Subcutaneous abdominal adipose tissue (tissue), 5 donors: ENCODE data around the gene RNF25.

Experiments used
- H3K27ac ChIP-seq: one replicate; pipeline ENCODE4 v1.7.0; 2013; ENCODE audit warnings: low read depth, mild to moderate bottlenecking, inconsistent platforms, low read length, moderate library complexity
- H3K27me3 ChIP-seq, 5 donors: one replicate each; pipeline ENCODE4 v1.7.0; 2013; ENCODE audit warnings: low read length in 5 of 5, inconsistent platforms in 1 of 5; ENCODE audit not compliant: control insufficient read depth in 5 of 5, insufficient read depth in 4 of 5
- H3K36me3 ChIP-seq, 5 donors: one replicate each; pipeline ENCODE4 v1.7.0; 2013; ENCODE audit warnings: low read length in 5 of 5; ENCODE audit not compliant: control insufficient read depth in 5 of 5, insufficient read depth in 5 of 5
- H3K4me1 ChIP-seq, 5 donors: one replicate each; pipeline ENCODE4 v1.7.0; 2013; ENCODE audit warnings: low read length in 5 of 5, mild to moderate bottlenecking in 3 of 5, moderate library complexity in 1 of 5; ENCODE audit not compliant: control insufficient read depth in 5 of 5, insufficient read depth in 5 of 5
- H3K4me3 ChIP-seq, 5 donors: one replicate each; pipeline ENCODE4 v1.7.0; 2013; ENCODE audit warnings: low read length in 5 of 5, low read depth in 1 of 5
- H3K9ac ChIP-seq, 5 donors: one replicate each; pipeline ENCODE4 v1.7.0; 2013; ENCODE audit warnings: low read length in 5 of 5, mild to moderate bottlenecking in 4 of 5, moderate library complexity in 3 of 5
- H3K9me3 ChIP-seq, 5 donors: one replicate each; pipeline ENCODE4 v1.7.0; 2013; ENCODE audit warnings: low read length in 5 of 5; ENCODE audit not compliant: control insufficient read depth in 5 of 5
- donor health status: healthy.
- donor health status: healthy.
- donor health status: healthy.
- donor health status: healthy.
- donor health status: healthy.

RNF25 gene

DNA sequence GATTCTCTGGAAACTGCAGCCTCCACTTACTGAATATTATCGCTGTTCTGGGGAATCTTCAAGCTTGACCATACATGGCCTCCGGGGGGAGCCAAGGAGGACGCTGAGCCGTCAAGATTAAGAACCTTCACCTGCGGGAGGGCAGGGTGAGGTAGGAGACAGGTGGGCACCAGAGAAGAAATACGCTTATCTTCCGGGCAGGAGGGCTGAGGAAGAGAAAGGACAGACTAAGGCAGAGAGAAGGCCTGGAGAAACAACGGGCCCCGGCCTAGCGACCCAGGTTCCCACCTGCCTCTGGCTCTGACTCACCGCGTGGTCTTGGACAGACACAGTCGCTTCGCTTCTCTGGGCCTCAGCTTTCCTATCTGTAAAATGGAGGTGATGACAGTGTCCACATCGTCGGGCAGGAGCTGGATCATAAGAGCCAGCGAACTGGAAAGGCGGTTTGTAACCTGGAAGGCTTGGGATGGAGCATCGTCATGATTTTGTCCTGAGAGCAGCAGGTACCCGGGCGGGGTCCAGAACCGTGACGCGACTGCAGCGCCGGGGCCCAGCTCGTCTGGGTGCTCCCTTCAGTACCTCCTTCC lies 13.0 kb downstream of the RNF25 start:
- H3K4me1 ChIP-seq, result peaks cover 5 to 23% (median 19%) of the 10 kb centered on the region in 5 donors
- no peaks in the 10 kb centered on the region for H3K9me3 ChIP-seq
- peak overlapping the region; percentile 37 to 90 (median 74) for H3K9ac ChIP-seq
- peak overlapping the region; percentile 71 to 89 (median 84) for H3K4me3 ChIP-seq
- peak overlapping the region; percentile 67 for H3K27ac ChIP-seq
- no peaks in the 10 kb centered on the region for H3K27me3 ChIP-seq
- H3K36me3 ChIP-seq, result peaks cover 4 to 53% (median 44%) of the 10 kb centered on the region in 5 donors

DNA sequence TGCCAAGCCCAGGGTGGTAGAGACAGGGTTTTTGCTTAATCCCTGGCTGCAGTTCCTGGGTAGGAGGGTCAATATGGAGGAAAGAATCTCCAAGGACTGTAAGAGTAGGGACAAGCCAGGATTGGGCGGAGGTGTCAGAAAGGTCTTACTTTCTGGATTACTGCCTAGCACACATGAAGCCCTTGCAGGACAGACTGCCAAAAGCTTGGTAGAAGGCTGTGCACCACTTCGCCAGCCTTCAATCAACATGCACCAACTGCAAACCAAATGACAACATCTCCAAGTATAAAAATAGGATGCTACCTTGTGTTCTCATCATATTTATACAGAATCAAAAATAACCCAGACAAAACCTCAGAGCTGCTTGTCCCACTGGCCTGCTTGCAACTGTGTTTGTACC lies 16.1 kb downstream of the RNF25 start:
- Histone ChIP-seq H3K36me3 (peaks cover under 1 to 58% (median 37%) of the 10 kb centered on the region in 5 donors), H3K4me1 (peaks cover 5 to 23% (median 19%) of the 10 kb centered on the region in 5 donors), H3K9ac (peak overlapping the region in 1 of 5 donors; percentile 11), H3K4me3 (no peak overlapping the region), H3K9me3 (no peaks in the 10 kb centered on the region), H3K27me3 (no peaks in the 10 kb centered on the region), H3K27ac (no peak overlapping the region)

DNA sequence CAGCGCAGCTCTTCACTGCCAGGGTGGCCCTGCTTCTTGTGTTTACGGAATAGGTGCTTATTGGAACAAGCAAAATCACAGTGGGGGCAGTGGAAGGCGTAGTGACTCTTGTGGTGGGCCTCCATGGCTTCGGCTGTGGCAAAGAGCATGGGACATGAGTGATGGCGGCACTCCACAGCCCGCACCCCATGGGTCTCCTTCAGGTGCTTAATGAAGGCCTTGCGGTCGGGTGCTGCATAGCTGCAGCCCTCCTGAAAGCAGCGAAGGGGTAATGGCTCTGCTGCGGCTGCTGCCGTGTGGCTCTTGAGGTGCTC lies 23.1 kb downstream of the RNF25 start:
- H3K4me1 ChIP-seq, result peaks cover 0 to 12% (median 0%) of the 10 kb centered on the region in 5 donors
- H3K9ac ChIP-seq, result no peak overlapping the region
- H3K27me3 ChIP-seq, result no peaks in the 10 kb centered on the region
- no peak overlapping the region for H3K4me3 ChIP-seq
- no peaks in the 10 kb centered on the region for H3K9me3 ChIP-seq
- H3K36me3 ChIP-seq, result peaks cover 17 to 96% (median 76%) of the 10 kb centered on the region in 5 donors
- H3K27ac ChIP-seq, result no peak overlapping the region

DNA sequence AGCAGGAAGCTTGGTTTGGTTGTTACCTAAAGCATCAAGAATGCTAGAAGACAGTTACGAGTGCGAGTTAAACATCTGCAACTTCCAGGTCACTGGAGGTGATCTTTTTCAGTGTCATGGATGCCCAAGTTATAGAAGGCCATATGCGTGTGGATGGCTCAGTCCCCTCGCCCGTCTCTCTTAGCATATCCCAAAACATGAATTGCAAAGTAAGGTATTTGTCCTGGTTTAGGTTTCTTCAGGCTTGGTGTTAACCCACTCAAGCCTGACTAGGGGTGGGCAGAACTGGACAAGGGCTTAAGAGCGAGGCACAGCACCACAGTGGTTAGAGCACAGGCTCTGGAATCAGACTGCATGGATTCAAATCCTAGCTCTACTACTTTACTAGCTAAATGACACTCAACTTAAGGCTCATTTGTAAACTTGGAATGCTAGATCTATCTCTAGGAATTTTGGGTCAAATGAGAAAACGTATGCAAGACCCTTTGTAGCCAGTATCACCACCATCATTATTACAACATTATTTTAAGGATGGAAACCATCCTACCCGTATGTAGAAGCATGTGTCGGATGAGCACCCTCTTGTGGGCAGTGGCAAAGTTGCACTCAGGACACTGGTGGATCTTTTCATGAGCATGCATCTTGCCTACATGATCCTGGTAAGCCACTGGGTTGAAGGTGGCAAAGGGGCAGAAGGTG lies 23.6 kb downstream of the RNF25 start:
- Histone ChIP-seq H3K4me1 (peaks cover 0 to 12% (median 0%) of the 10 kb centered on the region in 5 donors), H3K27me3 (no peaks in the 10 kb centered on the region), H3K4me3 (no peak overlapping the region), H3K9ac (no peak overlapping the region), H3K36me3 (peaks cover 17 to 96% (median 78%) of the 10 kb centered on the region in 5 donors), H3K9me3 (no peaks in the 10 kb centered on the region), H3K27ac (no peak overlapping the region)

DNA sequence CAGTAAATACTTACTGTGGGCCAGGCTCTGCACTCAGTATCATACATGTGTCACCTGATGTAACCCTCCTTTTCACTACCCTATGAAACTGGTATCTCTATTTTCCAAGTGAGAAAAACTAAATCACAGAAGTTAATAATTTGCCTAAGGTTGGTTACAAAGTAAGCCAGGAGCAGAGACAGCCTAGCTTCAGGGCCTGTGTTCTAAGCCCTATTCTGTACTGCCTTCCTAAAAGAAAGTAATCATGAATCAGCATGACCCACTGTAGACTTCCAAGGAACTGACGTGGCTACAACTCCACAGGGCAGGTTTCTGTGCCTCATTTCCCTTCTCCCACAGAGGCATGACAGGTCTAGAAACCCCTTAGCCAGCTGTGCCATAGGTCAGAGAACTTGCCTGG lies 26.7 kb downstream of the RNF25 start:
- H3K36me3 ChIP-seq, result peaks cover 14 to 92% (median 83%) of the 10 kb centered on the region in 5 donors
- peak overlapping the region; percentile 37 for H3K27ac ChIP-seq
- H3K9me3 ChIP-seq, result no peaks in the 10 kb centered on the region

DNA sequence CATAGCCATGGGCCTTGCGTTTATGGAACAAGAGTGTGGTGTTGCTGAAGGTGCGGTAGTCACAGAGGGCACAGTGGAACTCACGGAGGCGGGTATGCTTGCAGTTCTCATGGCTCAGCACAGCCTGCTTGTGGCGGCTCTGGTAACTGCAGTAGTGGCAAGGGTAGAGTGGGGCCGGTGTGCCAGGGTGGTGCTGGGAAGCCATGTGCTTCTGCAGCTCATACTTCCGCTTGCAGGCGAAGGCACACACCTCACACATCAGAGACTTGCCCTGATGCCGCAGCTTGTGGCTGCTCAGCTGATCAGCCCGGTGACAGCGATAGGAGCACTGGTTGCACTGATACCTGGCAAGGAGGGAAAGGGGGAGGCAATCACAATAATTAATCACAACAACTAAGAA lies 27.1 kb downstream of the RNF25 start:
- H3K27ac ChIP-seq, result peak overlapping the region; percentile 37
- H3K4me3 ChIP-seq, result no peak overlapping the region
- no peaks in the 10 kb centered on the region for H3K9me3 ChIP-seq
- peaks cover 12 to 90% (median 81%) of the 10 kb centered on the region in 5 donors for H3K36me3 ChIP-seq
- H3K4me1 ChIP-seq, result peaks cover 0 to 12% (median 0%) of the 10 kb centered on the region in 5 donors
- H3K9ac ChIP-seq, result no peak overlapping the region
- no peaks in the 10 kb centered on the region for H3K27me3 ChIP-seq

More for the DNA sequence above, 26.7 kb downstream of the RNF25 start:
- peaks cover 0 to 12% (median 0%) of the 10 kb centered on the region in 5 donors for H3K4me1 ChIP-seq
- no peaks in the 10 kb centered on the region for H3K27me3 ChIP-seq
- peak overlapping the region in 1 of 5 donors; percentile 10 for H3K9ac ChIP-seq
- no peak overlapping the region for H3K4me3 ChIP-seq

DNA sequence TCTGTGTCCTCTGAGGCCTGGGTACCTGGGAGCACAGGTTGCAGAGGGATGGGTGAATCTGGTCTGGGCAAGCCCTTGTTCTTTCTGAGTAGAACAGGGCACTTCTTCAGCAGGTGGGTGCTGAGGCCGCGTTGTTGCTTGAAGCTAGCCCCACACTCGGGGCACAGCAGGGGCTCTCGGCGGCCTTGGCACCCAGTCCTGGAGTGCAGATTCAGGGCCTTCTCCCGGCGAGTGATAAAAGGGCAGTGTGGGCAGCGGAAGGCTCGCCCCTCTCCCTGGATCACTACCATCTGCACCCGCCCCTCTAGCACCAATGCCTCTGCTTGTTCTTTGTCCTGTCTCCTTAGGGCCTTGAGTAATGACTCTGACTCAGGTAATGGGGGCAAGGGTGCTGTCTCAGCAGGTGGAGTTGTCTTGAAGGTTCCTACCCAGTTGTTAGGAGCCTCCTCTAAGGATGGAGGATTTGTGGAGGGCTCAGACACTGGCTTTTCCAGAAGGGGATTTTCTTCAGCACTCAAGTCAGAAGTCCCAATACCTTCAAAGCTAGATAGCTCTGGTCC lies 28.0 kb downstream of the RNF25 start:
- H3K9ac ChIP-seq, result no peak overlapping the region
- H3K27ac ChIP-seq, result no peak overlapping the region
- H3K4me1 ChIP-seq, result peaks cover 0 to 12% (median 0%) of the 10 kb centered on the region in 5 donors
- no peaks in the 10 kb centered on the region for H3K9me3 ChIP-seq
- H3K36me3 ChIP-seq, result peaks cover 8 to 89% (median 79%) of the 10 kb centered on the region in 5 donors
- no peak overlapping the region for H3K4me3 ChIP-seq
- no peaks in the 10 kb centered on the region for H3K27me3 ChIP-seq

DNA sequence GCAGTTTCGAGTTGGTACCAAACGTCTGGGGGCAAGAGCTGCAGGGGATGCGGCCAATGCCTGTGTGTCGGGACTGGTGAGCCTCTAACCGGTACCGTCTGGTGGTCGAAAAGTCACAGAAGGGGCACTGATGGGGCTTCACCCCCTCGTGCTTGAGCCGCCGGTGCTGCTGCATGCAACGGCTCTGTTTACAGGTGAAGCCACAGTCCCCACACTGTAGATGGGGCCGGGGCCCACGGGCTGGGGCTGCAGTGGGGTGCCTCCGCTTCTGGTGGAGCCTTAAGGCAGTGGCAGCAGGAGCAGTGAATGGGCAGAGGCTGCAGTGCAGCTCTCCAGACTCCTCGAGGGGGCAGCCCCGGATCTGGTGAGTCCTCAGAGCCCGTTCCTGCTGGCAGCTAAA lies 29.0 kb downstream of the RNF25 start:
- Histone ChIP-seq H3K27ac (no peak overlapping the region), H3K4me1 (peaks cover 0 to 12% (median 0%) of the 10 kb centered on the region in 5 donors), H3K9ac (no peak overlapping the region), H3K9me3 (no peaks in the 10 kb centered on the region), H3K27me3 (no peaks in the 10 kb centered on the region), H3K36me3 (peaks cover 10 to 89% (median 79%) of the 10 kb centered on the region in 5 donors), H3K4me3 (no peak overlapping the region)

DNA sequence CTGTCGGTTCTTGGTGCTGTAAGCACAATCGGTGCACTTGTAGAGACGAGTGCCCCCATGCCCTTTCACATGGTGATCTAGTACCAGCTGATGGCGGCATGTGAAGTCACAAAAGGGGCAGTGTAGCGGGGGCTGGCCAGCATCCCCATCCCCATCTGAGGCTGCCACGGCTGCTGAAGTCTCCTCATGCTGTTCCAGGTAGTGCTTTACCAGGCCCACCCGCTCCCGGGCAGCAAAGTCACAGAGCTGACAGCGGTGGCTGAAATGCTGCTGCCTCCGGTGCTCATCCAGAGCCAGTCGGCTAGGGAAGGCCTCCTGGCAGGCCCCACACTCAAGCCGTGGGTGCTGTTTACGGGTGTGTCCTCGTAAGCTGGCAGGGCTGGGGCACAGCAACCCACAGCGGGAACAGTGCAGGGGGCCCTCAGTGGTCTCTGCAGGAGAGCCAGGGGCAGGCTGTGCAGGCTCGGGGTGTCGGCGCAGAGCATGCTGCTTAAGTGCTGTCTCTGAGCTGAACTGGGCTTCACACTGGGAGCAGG lies 29.6 kb downstream of the RNF25 start:
- Histone ChIP-seq H3K9me3 (no peaks in the 10 kb centered on the region), H3K9ac (no peak overlapping the region), H3K27me3 (no peaks in the 10 kb centered on the region), H3K4me3 (no peak overlapping the region), H3K36me3 (peaks cover 16 to 89% (median 81%) of the 10 kb centered on the region in 5 donors), H3K27ac (no peak overlapping the region), H3K4me1 (peaks cover 0 to 12% (median 0%) of the 10 kb centered on the region in 5 donors)

DNA sequence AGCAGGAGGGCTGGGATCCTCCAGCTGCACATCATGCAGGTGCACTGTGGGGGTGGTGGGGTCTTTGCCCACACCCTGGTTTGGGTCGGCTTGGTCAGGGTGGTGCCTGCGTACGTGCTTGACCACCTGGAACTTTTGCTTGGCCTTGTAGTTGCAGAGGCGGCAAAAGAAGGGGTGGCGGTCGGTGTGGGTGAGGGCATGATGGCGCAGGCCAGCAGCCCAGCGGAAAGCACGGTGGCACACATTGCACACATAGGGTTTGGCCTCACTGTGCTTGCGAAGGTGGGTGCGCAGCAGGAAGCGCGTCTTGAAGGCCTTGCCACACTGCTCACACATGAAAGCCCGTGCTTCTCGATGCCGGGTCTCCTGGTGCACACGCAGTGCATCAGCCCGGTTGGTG lies 33.4 kb downstream of the RNF25 start:
- Histone ChIP-seq H3K4me1 (peaks cover 0 to 4% (median 0%) of the 10 kb centered on the region in 5 donors), H3K4me3 (no peak overlapping the region), H3K9me3 (no peaks in the 10 kb centered on the region), H3K36me3 (peaks cover 20 to 92% (median 85%) of the 10 kb centered on the region in 5 donors), H3K27ac (no peak overlapping the region), H3K9ac (no peak overlapping the region), H3K27me3 (no peaks in the 10 kb centered on the region)
